ENCODE measurements around the gene ZBTB46. TPM values are rescaled to one million over a fixed set of nuclear protein-coding genes. Genes with fewer than 3 reads are reported as not detected.

ZBTB46 gene
- total RNA-seq, 2 experiments from 2014 or later, result 0.67 to 1.3 TPM

DNA sequence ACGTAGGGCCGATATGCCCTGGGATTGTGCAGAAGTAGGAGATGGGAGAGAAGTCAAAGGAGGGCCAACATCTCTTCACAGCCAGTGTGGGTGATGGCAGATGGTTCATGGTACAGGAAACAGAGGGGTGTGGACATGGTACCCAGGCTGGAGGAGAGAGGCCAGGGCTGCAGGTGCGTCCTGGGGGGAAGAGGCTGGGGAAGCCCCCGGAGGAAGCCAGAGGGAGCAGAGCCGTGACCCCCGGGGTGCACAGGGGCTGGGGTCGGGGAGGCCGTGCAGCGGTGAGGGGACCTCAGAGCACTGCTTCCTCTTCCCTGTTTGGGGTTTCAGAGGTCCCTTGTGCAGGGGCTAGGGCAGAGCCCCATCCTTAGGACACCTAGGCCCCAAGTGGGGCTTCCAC is 11.2 kb upstream of the ZBTB46 start:
- Histone ChIP-seq H2AFZ (ENCODE audit: low read length) (no peak overlapping the region), H3K27ac (ENCODE audit: low read depth, low read length, poor library complexity, severe bottlenecking) (no peak overlapping the region)
- CTCF ChIA-PET (ENCODE audit: unreplicated experiment), result no interaction called here

DNA sequence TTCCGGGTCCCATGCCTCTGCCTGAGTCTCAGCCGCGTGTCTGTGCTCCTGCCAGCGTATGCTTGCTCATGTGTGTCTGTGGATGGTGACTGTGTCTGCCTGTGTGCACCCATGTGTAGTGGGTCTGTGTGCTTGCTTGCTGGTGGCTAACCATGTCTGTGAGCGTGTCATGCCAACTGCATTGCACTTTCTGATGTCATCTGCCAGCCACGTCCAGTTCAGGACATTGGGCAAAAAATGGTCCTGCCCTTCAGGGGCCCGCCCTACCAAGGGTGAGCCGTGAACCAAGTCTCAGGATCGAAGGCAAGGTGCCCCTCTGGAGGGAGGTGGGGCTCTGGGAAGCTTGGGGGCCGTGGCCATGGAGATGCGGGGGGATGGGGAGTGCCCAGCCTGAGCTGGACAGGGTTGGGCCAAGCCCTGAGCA is 9.4 kb upstream of the ZBTB46 start:
- ChIA-PET CTCF (ENCODE audit: unreplicated experiment) (no interaction called here), POLR2A (interaction anchor here (0.7 kb wide), 1 partner anchor 31 kb away, joined by 3 read pairs; no protein-coding TSS in a partner anchor)
- intact Hi-C loops (cut with micrococcal nuclease; ENCODE audit: unreplicated experiment), result no loop called here
- no peaks in the 10 kb centered on the region for H3K36me3 ChIP-seq (ENCODE audit: insufficient read depth, low read length)
- H3K79me2 ChIP-seq (ENCODE audit: insufficient read depth, low read depth, low read length), result no peaks in the 10 kb centered on the region
- TF ChIP-seq, protein P1, sequence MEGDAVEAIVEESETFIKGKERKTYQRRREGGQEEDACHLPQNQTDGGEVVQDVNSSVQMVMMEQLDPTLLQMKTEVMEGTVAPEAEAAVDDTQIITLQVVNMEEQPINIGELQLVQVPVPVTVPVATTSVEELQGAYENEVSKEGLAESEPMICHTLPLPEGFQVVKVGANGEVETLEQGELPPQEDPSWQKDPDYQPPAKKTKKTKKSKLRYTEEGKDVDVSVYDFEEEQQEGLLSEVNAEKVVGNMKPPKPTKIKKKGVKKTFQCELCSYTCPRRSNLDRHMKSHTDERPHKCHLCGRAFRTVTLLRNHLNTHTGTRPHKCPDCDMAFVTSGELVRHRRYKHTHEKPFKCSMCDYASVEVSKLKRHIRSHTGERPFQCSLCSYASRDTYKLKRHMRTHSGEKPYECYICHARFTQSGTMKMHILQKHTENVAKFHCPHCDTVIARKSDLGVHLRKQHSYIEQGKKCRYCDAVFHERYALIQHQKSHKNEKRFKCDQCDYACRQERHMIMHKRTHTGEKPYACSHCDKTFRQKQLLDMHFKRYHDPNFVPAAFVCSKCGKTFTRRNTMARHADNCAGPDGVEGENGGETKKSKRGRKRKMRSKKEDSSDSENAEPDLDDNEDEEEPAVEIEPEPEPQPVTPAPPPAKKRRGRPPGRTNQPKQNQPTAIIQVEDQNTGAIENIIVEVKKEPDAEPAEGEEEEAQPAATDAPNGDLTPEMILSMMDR (conservative IDR thresholded peaks at IDR 0.05; ENCODE audit: low read length), result no peak
- TF ChIP-seq EZH2phosphoT487 (IDR thresholded peaks at IDR 0.05; ENCODE audit: borderline replicate concordance, low read depth, low read length), result no peak
- no peaks in the 10 kb centered on the region for H3K9me2 ChIP-seq (ENCODE audit: insufficient read depth, low read length)
- BruUV-seq (replicated peaks), result no TSS peak
- H2AFZ ChIP-seq (ENCODE audit: low read length), result no peak overlapping the region
- H3K4me3 ChIP-seq (ENCODE audit: low read depth, low read length, poor library complexity, severe bottlenecking), result no peak overlapping the region
- no peak overlapping the region for H3K27ac ChIP-seq (ENCODE audit: low read depth, low read length, poor library complexity, severe bottlenecking)
- DNase-seq (ENCODE audit: low spot score), result no peak
- no peaks in the 10 kb centered on the region for H3K9me3 ChIP-seq (ENCODE audit: low read length)
- H3K4me1 ChIP-seq (ENCODE audit: insufficient read depth, low read length, poor library complexity, severe bottlenecking), result no peaks in the 10 kb centered on the region
- no peak overlapping the region for H3K4me2 ChIP-seq (ENCODE audit: low read length)
- H4K20me1 ChIP-seq (ENCODE audit: insufficient read depth, low read length), result no peaks in the 10 kb centered on the region

More for the DNA sequence above, 11.2 kb upstream of the ZBTB46 start:
- H3K4me1 ChIP-seq (ENCODE audit: insufficient read depth, low read length, poor library complexity, severe bottlenecking), result no peaks in the 10 kb centered on the region
- no peak for TF ChIP-seq EZH2phosphoT487 (IDR thresholded peaks at IDR 0.05; ENCODE audit: borderline replicate concordance, low read depth, low read length)
- TF ChIP-seq, protein P1 (conservative IDR thresholded peaks at IDR 0.05; ENCODE audit: low read length), result no peak
- H3K9me3 ChIP-seq (ENCODE audit: low read length), result no peaks in the 10 kb centered on the region
- H4K20me1 ChIP-seq (ENCODE audit: insufficient read depth, low read length), result no peaks in the 10 kb centered on the region
- intact Hi-C loops (cut with micrococcal nuclease; ENCODE audit: unreplicated experiment), result no loop called here
- no TSS peak for BruUV-seq (replicated peaks)
- H3K9me2 ChIP-seq (ENCODE audit: insufficient read depth, low read length), result no peaks in the 10 kb centered on the region
- no peaks in the 10 kb centered on the region for H3K36me3 ChIP-seq (ENCODE audit: insufficient read depth, low read length)
- H3K79me2 ChIP-seq (ENCODE audit: insufficient read depth, low read depth, low read length), result no peaks in the 10 kb centered on the region
- POLR2A ChIA-PET, result no interaction called here
- no peak overlapping the region for H3K4me3 ChIP-seq (ENCODE audit: low read depth, low read length, poor library complexity, severe bottlenecking)
- H3K4me2 ChIP-seq (ENCODE audit: low read length), result no peak overlapping the region
- DNase-seq (ENCODE audit: low spot score), result no peak

DNA sequence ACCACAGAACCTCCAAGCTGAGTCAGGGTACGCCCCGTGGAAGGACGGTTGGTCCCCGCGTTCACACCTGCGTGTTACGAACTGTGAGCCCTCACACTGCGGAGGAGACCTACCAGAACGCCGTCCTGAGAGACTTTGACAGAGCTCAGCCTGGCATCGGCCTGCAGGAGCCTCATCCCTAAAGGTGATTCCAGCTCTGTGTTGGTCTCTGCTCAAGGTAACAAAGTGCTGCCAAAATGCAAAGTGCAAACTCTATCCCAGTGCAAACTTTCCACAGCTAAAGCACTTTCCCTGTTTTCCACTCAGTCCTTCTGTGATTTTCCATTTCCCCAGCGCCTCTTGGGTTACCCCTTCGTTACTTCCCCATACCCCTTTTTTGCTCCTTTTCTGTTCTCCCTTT is 8.6 kb upstream of the ZBTB46 start:
- ChIA-PET CTCF (ENCODE audit: unreplicated experiment) (no interaction called here), POLR2A (no interaction called here)
- no peak overlapping the region for H3K4me2 ChIP-seq (ENCODE audit: low read length)
- no peaks in the 10 kb centered on the region for H3K36me3 ChIP-seq (ENCODE audit: insufficient read depth, low read length)
- intact Hi-C loops (cut with micrococcal nuclease; ENCODE audit: unreplicated experiment), result no loop called here
- no peak overlapping the region for H3K4me3 ChIP-seq (ENCODE audit: low read depth, low read length, poor library complexity, severe bottlenecking)
- no peak for DNase-seq (ENCODE audit: low spot score)
- no peaks in the 10 kb centered on the region for H3K4me1 ChIP-seq (ENCODE audit: insufficient read depth, low read length, poor library complexity, severe bottlenecking)
- H3K9me2 ChIP-seq (ENCODE audit: insufficient read depth, low read length), result no peaks in the 10 kb centered on the region
- no peak overlapping the region for H3K27ac ChIP-seq (ENCODE audit: low read depth, low read length, poor library complexity, severe bottlenecking)
- H3K9me3 ChIP-seq (ENCODE audit: low read length), result no peaks in the 10 kb centered on the region
- BruUV-seq (replicated peaks), result no TSS peak
- no peak overlapping the region for H2AFZ ChIP-seq (ENCODE audit: low read length)
- H3K79me2 ChIP-seq (ENCODE audit: insufficient read depth, low read depth, low read length), result no peaks in the 10 kb centered on the region
- H4K20me1 ChIP-seq (ENCODE audit: insufficient read depth, low read length), result no peaks in the 10 kb centered on the region
- TF ChIP-seq EZH2phosphoT487 (IDR thresholded peaks at IDR 0.05; ENCODE audit: borderline replicate concordance, low read depth, low read length), result no peak
- TF ChIP-seq, protein P1 (conservative IDR thresholded peaks at IDR 0.05; ENCODE audit: low read length), result no peak

Data from OCI-LY7 (cell line).